Suprapubic skin (tissue), 4 donors: ENCODE results near the gene PPP6R3. TPM values are rescaled to one million over a fixed set of nuclear protein-coding genes. Genes with fewer than 3 reads are reported as not detected.

ENCODE experiments used
- DNase-seq, 2 donors: peaks; one replicate each; pipeline ENCODE4 v3.0.0-alpha.2; 2019; ENCODE audit warnings: low spot score in 2 of 2
- H3K27ac ChIP-seq: fragments of 200-600 bp; sonication (generic); one replicate; pipeline ENCODE4 v1.5.1; 2019
- H3K27me3 ChIP-seq: fragments of 200-600 bp; sonication (generic); one replicate; pipeline ENCODE4 v1.5.1; 2019
- H3K36me3 ChIP-seq: fragments of 200-600 bp; sonication (generic); one replicate; pipeline ENCODE4 v1.5.1; 2019
- H3K4me1 ChIP-seq: fragments of 200-600 bp; sonication (generic); one replicate; pipeline ENCODE4 v1.5.1; 2019
- H3K4me3 ChIP-seq: fragments of 200-600 bp; sonication (generic); one replicate; pipeline ENCODE4 v1.5.1; 2019; ENCODE audit warnings: mild to moderate bottlenecking
- H3K9me3 ChIP-seq: fragments of 200-600 bp; sonication (generic); one replicate; pipeline ENCODE4 v1.5.1; 2019
- EP300 ChIP-seq: sonication (generic); formaldehyde crosslinking; IDR thresholded peaks from one replicate; pipeline ENCODE4 v1.6.1; 2017; ENCODE audit warnings: antibody characterized with exemption
- POLR2A ChIP-seq, 2 donors: fragments of 450-650 bp; IDR thresholded peaks; one replicate each; pipeline ENCODE4 v1.6.1; 2017; ENCODE audit warnings: antibody characterized with exemption in 2 of 2, mild to moderate bottlenecking in 2 of 2, moderate library complexity in 2 of 2
- POLR2AphosphoS5 ChIP-seq, 3 donors: sonication (generic); formaldehyde crosslinking; IDR thresholded peaks; one replicate each; pipeline ENCODE4 v1.6.1; 2017; ENCODE audit warnings: antibody characterized with exemption in 3 of 3
- WGBS: methylation state at CpG from one replicate; pipeline ENCODE4 v1.1.5; 2018; 5-methylcytosine and 5-hydroxymethylcytosine counted together
- total RNA-seq, 4 donors: library from RNA; depleted of rRNA; stranded (reverse); fragments of >200 nt; gene quantifications; one replicate each; pipeline ENCODE4 v1.1.0, GENCODE V29; 2016
- TF ChIP-seq, protein P1 (sequence below), 2 donors: fragments of 200-600 bp in 1 of 2; fragments of 450-650 bp in 1 of 2; sonication (generic) in 1 of 2; IDR thresholded peaks; one replicate each; pipeline ENCODE4 v1.5.1; 2016 to 2019; ENCODE audit warnings: antibody characterized with exemption in 2 of 2, mild to moderate bottlenecking in 1 of 2, moderate library complexity in 1 of 2

The PPP6R3 gene
- total RNA-seq, 4 donors from 2014 or later = 81.8 to 197 (median 97.0) TPM

DNA sequence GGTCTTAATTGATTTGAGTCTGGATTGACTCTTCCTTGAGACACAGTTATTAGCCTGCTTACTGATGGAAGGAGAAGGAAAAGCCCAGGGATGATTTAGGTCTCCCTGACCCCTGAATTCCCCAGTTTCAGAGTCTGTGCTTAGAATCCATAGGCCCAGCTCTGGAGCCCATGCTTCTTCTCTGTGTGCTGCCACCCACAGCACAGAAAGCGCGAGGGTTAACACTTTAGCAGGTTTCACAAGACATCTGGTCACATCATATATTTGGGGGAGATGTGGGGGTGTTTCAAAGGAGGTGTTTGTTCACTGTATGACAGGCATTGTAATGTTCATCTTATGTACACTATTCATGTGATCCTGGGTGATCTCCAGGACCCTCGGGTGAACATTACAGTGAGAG is 107.0 kb downstream of the PPP6R3 start:
- DNase-seq = no peak
- TF ChIP-seq POLR2A (IDR thresholded peaks at IDR 0.05) (no peak), POLR2AphosphoS5 (IDR thresholded peaks at IDR 0.05) (no peak), EP300 (no peak)
- TF ChIP-seq, protein P1, sequence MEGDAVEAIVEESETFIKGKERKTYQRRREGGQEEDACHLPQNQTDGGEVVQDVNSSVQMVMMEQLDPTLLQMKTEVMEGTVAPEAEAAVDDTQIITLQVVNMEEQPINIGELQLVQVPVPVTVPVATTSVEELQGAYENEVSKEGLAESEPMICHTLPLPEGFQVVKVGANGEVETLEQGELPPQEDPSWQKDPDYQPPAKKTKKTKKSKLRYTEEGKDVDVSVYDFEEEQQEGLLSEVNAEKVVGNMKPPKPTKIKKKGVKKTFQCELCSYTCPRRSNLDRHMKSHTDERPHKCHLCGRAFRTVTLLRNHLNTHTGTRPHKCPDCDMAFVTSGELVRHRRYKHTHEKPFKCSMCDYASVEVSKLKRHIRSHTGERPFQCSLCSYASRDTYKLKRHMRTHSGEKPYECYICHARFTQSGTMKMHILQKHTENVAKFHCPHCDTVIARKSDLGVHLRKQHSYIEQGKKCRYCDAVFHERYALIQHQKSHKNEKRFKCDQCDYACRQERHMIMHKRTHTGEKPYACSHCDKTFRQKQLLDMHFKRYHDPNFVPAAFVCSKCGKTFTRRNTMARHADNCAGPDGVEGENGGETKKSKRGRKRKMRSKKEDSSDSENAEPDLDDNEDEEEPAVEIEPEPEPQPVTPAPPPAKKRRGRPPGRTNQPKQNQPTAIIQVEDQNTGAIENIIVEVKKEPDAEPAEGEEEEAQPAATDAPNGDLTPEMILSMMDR (IDR thresholded peaks at IDR 0.05) = no peak
- Histone ChIP-seq H3K36me3 (peaks cover 66% of the 10 kb centered on the region), H3K4me3 (no peak overlapping the region), H3K27me3 (no peaks in the 10 kb centered on the region), H3K27ac (no peak overlapping the region), H3K4me1 (peaks cover 5% of the 10 kb centered on the region), H3K9me3 (no peaks in the 10 kb centered on the region)
- 85% methylated on average over 3 of the region's 3 CpGs for WGBS

DNA sequence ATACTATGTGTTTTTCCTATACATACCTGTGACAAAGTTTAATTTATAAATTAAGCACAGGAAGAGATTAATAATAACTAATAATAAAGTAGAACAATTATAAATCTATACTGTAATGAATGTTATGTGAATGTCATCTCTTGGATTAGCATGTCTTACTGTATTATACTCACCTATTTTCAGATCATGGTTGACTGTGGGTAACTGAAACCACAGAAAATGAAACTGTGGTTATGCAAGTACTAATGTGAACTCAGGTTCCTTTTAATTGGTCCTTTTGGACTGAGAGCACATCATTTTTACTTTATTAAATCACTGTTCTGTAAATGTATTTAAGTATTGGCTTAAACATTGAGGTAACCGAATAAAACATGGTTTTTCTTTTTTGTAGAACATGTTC is 108.8 kb downstream of the PPP6R3 start:
- Histone ChIP-seq H3K27me3 (no peaks in the 10 kb centered on the region), H3K9me3 (no peaks in the 10 kb centered on the region), H3K36me3 (peaks cover 63% of the 10 kb centered on the region), H3K27ac (no peak overlapping the region), H3K4me1 (peaks cover 5% of the 10 kb centered on the region), H3K4me3 (no peak overlapping the region)
- DNase-seq = no peak
- TF ChIP-seq, protein P1 (IDR thresholded peaks at IDR 0.05) = no peak
- TF ChIP-seq EP300 (no peak), POLR2A (IDR thresholded peaks at IDR 0.05) (no peak), POLR2AphosphoS5 (IDR thresholded peaks at IDR 0.05) (no peak)
- 51% methylated on average over 1 of the region's 1 CpG for WGBS

DNA sequence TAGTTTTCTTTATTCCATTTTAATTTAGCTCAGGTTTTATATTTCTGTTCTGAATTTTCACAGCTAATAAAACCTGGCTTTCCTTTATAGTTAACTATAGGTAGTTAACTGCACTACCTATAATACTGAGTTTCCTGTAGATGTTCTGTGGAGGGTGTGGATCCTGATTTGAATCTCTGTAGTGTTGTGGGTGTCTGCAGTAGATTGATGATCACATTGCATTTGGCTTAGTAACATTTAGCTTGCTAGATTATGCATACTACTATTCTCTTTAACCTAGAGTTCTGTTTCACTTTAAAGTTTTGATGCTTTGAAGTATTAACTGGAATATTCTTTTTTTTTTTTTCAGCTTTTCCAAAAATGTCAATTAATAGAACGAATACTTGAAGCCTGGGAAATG is 110.1 kb downstream of the PPP6R3 start:
- Histone ChIP-seq H3K4me1 (peaks cover 5% of the 10 kb centered on the region), H3K27me3 (no peaks in the 10 kb centered on the region), H3K4me3 (no peak overlapping the region), H3K36me3 (peaks cover 65% of the 10 kb centered on the region), H3K27ac (no peak overlapping the region), H3K9me3 (no peaks in the 10 kb centered on the region)
- DNase-seq = no peak
- no peak for TF ChIP-seq POLR2AphosphoS5 (IDR thresholded peaks at IDR 0.05)
- TF ChIP-seq, protein P1 (IDR thresholded peaks at IDR 0.05) = no peak
- TF ChIP-seq POLR2A (IDR thresholded peaks at IDR 0.05) = no peak
- TF ChIP-seq EP300 = no peak
- 63% methylated on average over 1 of the region's 1 CpG for WGBS

DNA sequence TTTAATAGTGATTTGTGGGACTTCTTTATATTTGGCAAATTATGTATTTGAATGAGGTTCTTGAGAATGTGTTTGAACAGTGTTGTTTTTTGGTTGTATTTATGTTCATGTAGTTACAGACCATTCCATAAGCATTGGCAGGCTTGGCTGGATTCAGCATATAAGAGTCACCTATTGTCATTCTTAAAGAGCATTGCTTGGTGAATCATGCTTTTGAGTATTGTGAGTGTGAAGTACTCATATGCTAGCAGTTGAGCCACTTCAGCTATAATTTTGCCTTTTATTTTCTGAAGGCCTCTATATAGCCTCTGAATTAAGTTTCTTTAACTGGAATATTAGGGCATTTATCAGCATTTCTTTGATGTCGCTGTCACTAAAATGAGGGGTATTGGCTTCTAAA is 113.8 kb downstream of the PPP6R3 start:
- Histone ChIP-seq H3K27ac (no peak overlapping the region), H3K4me1 (no peaks in the 10 kb centered on the region), H3K27me3 (no peaks in the 10 kb centered on the region), H3K9me3 (no peaks in the 10 kb centered on the region), H3K36me3 (peaks cover 72% of the 10 kb centered on the region), H3K4me3 (no peak overlapping the region)
- DNase-seq = no peak
- WGBS = 94% methylated on average over 1 of the region's 1 CpG
- TF ChIP-seq EP300 = no peak
- no peak for TF ChIP-seq POLR2AphosphoS5 (IDR thresholded peaks at IDR 0.05)
- TF ChIP-seq, protein P1 (IDR thresholded peaks at IDR 0.05) = no peak
- TF ChIP-seq POLR2A (IDR thresholded peaks at IDR 0.05) = no peak

DNA sequence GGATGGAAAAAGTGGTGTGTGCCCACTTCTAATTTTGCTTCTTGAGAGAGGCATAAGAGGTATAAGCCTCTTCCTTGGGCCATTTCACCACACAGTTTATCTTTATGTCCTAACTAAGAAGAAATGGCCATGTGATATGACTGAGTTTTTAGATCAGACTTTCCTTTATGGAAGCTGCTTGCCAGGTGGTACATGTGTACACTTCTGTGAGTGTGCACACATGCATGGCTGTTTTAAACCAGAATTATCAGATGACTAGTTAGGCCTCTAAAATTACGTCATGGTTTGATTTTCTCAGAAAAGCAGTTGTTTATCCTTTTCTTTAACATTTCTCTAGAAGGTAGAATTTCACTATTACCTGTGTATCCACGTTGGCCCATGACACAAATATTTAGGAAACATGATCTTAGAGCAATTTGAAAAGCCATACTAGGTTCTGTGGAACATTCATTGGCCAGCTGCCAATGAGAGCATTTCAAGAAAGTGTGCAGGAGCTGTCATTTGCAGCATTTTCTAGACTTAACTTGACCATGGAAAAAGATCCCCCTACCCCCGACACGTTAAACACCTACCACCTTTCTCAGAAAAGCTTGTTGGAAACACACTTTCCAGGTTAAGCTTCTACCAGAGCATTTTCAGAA is 114.6 kb downstream of the PPP6R3 start:
- no peaks in the 10 kb centered on the region for H3K27me3 ChIP-seq
- DNase-seq = no peak
- no peaks in the 10 kb centered on the region for H3K9me3 ChIP-seq
- no peak overlapping the region for H3K27ac ChIP-seq
- TF ChIP-seq, protein P1 (IDR thresholded peaks at IDR 0.05) = no peak
- TF ChIP-seq EP300 = no peak
- no peak for TF ChIP-seq POLR2AphosphoS5 (IDR thresholded peaks at IDR 0.05)
- no peak for TF ChIP-seq POLR2A (IDR thresholded peaks at IDR 0.05)
- WGBS = 81% methylated on average over 4 of the region's 4 CpGs
- H3K4me1 ChIP-seq = no peaks in the 10 kb centered on the region
- H3K36me3 ChIP-seq = peaks cover 79% of the 10 kb centered on the region
- no peak overlapping the region for H3K4me3 ChIP-seq
